ENCODE results near the gene GNLY.

- no peak for TF ChIP-seq EP300 (IDR thresholded peaks at IDR 0.05)
- TF ChIP-seq, protein P1, sequence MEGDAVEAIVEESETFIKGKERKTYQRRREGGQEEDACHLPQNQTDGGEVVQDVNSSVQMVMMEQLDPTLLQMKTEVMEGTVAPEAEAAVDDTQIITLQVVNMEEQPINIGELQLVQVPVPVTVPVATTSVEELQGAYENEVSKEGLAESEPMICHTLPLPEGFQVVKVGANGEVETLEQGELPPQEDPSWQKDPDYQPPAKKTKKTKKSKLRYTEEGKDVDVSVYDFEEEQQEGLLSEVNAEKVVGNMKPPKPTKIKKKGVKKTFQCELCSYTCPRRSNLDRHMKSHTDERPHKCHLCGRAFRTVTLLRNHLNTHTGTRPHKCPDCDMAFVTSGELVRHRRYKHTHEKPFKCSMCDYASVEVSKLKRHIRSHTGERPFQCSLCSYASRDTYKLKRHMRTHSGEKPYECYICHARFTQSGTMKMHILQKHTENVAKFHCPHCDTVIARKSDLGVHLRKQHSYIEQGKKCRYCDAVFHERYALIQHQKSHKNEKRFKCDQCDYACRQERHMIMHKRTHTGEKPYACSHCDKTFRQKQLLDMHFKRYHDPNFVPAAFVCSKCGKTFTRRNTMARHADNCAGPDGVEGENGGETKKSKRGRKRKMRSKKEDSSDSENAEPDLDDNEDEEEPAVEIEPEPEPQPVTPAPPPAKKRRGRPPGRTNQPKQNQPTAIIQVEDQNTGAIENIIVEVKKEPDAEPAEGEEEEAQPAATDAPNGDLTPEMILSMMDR (IDR thresholded peaks at IDR 0.05), result no peak
These were observed 17.5 kb downstream of the GNLY start for GRCh38 chr2:85711578-85712060.
